HCT116 (cell line): ENCODE measurements around the gene FANCM. TPM values are rescaled to one million over a fixed set of nuclear protein-coding genes. Genes with fewer than 3 reads are reported as not detected.

Source experiments
- ATAC-seq: fragments of 200-7000 bp; cut with Tn5 transposase; 2 replicates; pipeline ENCODE4 v1.9.1; 2020; ENCODE audit warnings: mild to moderate bottlenecking, moderate library complexity
- BruUV-seq: library from RNA; stranded (reverse); fragments of 400-500 nt; replicated peaks from 2 replicates; lab custom pipeline; 2021; lab: Mats Ljungman, UMichigan
- CTCF ChIA-PET: fragments of 300-600 bp; sonication (Branson Sonifier 250); formaldehyde crosslinking; loops from one replicate; lab custom pipeline; 2021; ENCODE audit warnings: antibody characterized with exemption; lab: Charles Lee
- POLR2A ChIA-PET: fragments of 300-600, 350-600 bp; sonication (Branson Sonifier 250); formaldehyde crosslinking; loops from one replicate; lab custom pipeline; 2021; ENCODE audit warnings: antibody characterized with exemption; lab: Charles Lee
- RAD21 ChIA-PET, 2 experiments: fragments of 300-600 bp; sonication (Branson Sonifier 250); formaldehyde crosslinking; loops; one replicate each; lab custom pipeline; 2023; ENCODE audit warnings: low total read pairs in 2 of 2; ENCODE audit not compliant: uncharacterized antibody in 2 of 2, unreplicated experiment in 2 of 2, low non-redundant PET in 1 of 2; lab: Charles Lee
- DNase-seq: peaks from one replicate; pipeline ENCODE4 v3.0.0-alpha.2; 2010; ENCODE audit warnings: low read depth, low spot score
- H2AFZ ChIP-seq: fragments of 200-600 bp; shearing (Covaris generic), sonication (generic); 2 replicates; pipeline ENCODE4 v1.6.1; 2017; ENCODE audit warnings: low read depth, mixed run types, mixed read lengths, antibody characterized with exemption, low read length; ENCODE audit not compliant: poor library complexity, severe bottlenecking
- H3K27ac ChIP-seq: 2 replicates; pipeline ENCODE4 v1.5.1; 2012; ENCODE audit warnings: low read depth, low read length
- H3K27me3 ChIP-seq: fragments of 200-600 bp; sonication (generic); 2 replicates; pipeline ENCODE4 v1.6.1; 2016; ENCODE audit warnings: mixed run types, low read length, mixed read lengths; ENCODE audit not compliant: insufficient read depth
- H3K36me3 ChIP-seq, 2 experiments: fragments of 200-500 bp in 1 of 2; fragments of 200-600 bp in 1 of 2; sonication (Bioruptor generic) in 1 of 2; sonication (generic) in 1 of 2; 2 replicates each; pipeline versions ENCODE4 v1.5.1 to v1.6.1; 2014 to 2016; ENCODE audit warnings: low read length in 2 of 2, inconsistent platforms in 1 of 2, mixed read lengths in 1 of 2, mixed run types in 1 of 2; ENCODE audit not compliant: insufficient read depth in 2 of 2, control insufficient read depth in 1 of 2
- H3K4me1 ChIP-seq, 2 experiments: fragments of 200-600 bp in 1 of 2; sonication (generic) in 1 of 2; 2 replicates each; pipeline versions ENCODE4 v1.5.1 to v1.6.1; 2012 to 2017; ENCODE audit warnings: low read length in 2 of 2, inconsistent platforms in 1 of 2, mild to moderate bottlenecking in 1 of 2, mixed read lengths in 1 of 2, mixed run types in 1 of 2, moderate library complexity in 1 of 2; ENCODE audit not compliant: insufficient read depth in 2 of 2, control insufficient read depth in 1 of 2
- H3K4me2 ChIP-seq: fragments of 200-600 bp; sonication (generic); 2 replicates; pipeline ENCODE4 v1.6.1; 2017; ENCODE audit warnings: mixed run types, low read length, mixed read lengths
- H3K4me3 ChIP-seq, 2 experiments: fragments of 200-600 bp in 1 of 2; sonication (generic) in 1 of 2; replicated peaks in 1 of 2; 2 replicates each; pipeline ENCODE4 v1.5.1; 2011 to 2016; ENCODE audit warnings: low read length in 2 of 2, control low read depth in 1 of 2, low read depth in 1 of 2, mild to moderate bottlenecking in 1 of 2, mixed read lengths in 1 of 2, mixed run types in 1 of 2
- H3K79me2 ChIP-seq: fragments of 200-600 bp; sonication (generic); 2 replicates; pipeline ENCODE4 v1.6.1; 2017; ENCODE audit warnings: mild to moderate bottlenecking, mixed run types, low read length, moderate library complexity, mixed read lengths; ENCODE audit not compliant: insufficient read depth
- H3K9ac ChIP-seq: fragments of 200-600 bp; sonication (generic); 2 replicates; pipeline ENCODE4 v1.6.1; 2016; ENCODE audit warnings: low read length, mixed read lengths
- H3K9me2 ChIP-seq: fragments of 200-600 bp; sonication (generic), shearing (Covaris generic); 2 replicates; pipeline ENCODE4 v1.6.1; 2017; ENCODE audit warnings: mixed run types, mild to moderate bottlenecking, moderate library complexity; ENCODE audit not compliant: insufficient read depth
- H3K9me3 ChIP-seq, 2 experiments: fragments of 200-500 bp in 1 of 2; fragments of 200-600 bp in 1 of 2; sonication (Bioruptor generic) in 1 of 2; sonication (generic) in 1 of 2; 2 replicates each; pipeline ENCODE4 v1.6.1; 2014 to 2017; ENCODE audit warnings: low read length in 2 of 2, mixed read lengths in 2 of 2, inconsistent platforms in 1 of 2, low read depth in 1 of 2, mild to moderate bottlenecking in 1 of 2, mixed run types in 1 of 2, moderate library complexity in 1 of 2; ENCODE audit not compliant: control insufficient read depth in 1 of 2, insufficient read depth in 1 of 2
- H4K20me1 ChIP-seq: fragments of 200-600 bp; sonication (generic), shearing (Covaris generic); 2 replicates; pipeline ENCODE4 v1.6.1; 2017; ENCODE audit warnings: mixed run types, mild to moderate bottlenecking, moderate library complexity; ENCODE audit not compliant: insufficient read depth
- ELF1 ChIP-seq: IDR thresholded peaks from 2 replicates; pipeline ENCODE4 v1.6.1; 2012; ENCODE audit warnings: low read depth, borderline replicate concordance
- SIN3A ChIP-seq: IDR thresholded peaks from 2 replicates; pipeline ENCODE4 v1.6.1; 2012; ENCODE audit warnings: low read depth
- SP1 ChIP-seq: IDR thresholded peaks from 2 replicates; pipeline ENCODE4 v1.6.1; 2012; ENCODE audit warnings: low read depth
- TCF7L2 ChIP-seq: IDR thresholded peaks from 2 replicates; pipeline ENCODE4 v1.7.0; 2011; ENCODE audit warnings: borderline replicate concordance, inconsistent platforms; ENCODE audit not compliant: insufficient read depth, insufficient read length; ENCODE audit errors: extremely low read depth
- intact Hi-C: fragments of 100-400 bp; cut with micrococcal nuclease; formaldehyde crosslinking; loops from 2 replicates; pipeline ENCODE4 v1.10.0; 2022
- total RNA-seq: library from RNA; stranded (reverse); gene quantifications from one replicate; pipeline ENCODE4 v1.2.1, GENCODE V29; 2021; ENCODE audit not compliant: unreplicated experiment
- TF ChIP-seq, protein P1 (sequence below): IDR thresholded peaks from 2 replicates; pipeline ENCODE4 v1.6.1; 2011; ENCODE audit warnings: mild to moderate bottlenecking, low read length, moderate library complexity; ENCODE audit not compliant: insufficient replicate concordance; ENCODE audit errors: extremely low read depth
- TF ChIP-seq, protein P2 (sequence below): IDR thresholded peaks from 2 replicates; pipeline ENCODE4 v1.6.1; 2012

Gene FANCM
- total RNA-seq, 1 experiment from 2014 or later = 10.9 TPM

DNA sequence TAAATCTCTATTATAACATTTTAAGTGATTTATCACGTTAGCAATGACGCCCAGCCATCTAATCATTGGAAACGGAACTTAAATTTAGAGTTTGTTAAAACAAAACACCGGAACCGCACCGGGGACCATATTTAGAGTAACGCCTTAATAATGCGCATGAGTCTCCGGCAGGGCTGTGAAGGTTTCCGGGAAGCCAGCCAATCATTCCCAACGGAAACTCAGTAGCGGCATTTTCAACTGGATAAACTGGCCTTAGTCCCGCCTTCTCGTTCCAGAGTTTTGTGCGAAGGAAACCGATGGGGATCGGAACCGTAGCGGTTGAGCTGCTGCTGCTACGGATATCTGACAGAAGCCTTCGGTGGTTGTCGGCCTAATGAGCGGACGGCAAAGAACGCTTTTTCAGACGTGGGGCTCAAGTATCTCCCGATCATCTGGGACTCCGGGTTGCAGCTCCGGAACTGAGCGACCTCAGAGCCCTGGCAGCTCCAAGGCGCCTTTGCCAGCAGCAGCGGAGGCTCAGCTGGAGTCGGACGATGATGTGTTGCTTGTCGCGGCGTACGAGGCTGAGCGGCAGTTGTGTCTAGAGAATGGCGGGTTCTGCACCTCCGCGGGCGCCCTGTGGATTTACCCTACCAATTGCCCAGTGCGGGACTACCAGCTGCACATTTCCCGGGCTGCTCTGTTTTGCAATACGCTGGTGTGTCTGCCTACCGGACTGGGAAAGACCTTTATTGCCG, at the start of gene FANCM (continued):
- TF ChIP-seq, protein P1, sequence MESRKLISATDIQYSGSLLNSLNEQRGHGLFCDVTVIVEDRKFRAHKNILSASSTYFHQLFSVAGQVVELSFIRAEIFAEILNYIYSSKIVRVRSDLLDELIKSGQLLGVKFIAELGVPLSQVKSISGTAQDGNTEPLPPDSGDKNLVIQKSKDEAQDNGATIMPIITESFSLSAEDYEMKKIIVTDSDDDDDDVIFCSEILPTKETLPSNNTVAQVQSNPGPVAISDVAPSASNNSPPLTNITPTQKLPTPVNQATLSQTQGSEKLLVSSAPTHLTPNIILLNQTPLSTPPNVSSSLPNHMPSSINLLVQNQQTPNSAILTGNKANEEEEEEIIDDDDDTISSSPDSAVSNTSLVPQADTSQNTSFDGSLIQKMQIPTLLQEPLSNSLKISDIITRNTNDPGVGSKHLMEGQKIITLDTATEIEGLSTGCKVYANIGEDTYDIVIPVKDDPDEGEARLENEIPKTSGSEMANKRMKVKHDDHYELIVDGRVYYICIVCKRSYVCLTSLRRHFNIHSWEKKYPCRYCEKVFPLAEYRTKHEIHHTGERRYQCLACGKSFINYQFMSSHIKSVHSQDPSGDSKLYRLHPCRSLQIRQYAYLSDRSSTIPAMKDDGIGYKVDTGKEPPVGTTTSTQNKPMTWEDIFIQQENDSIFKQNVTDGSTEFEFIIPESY = no peak
- TF ChIP-seq ELF1 (peak; percentile 55), SIN3A (peak; percentile 89; the same call in 1 of the 2 replicates), TCF7L2 (no peak)
- TF ChIP-seq, protein P2, sequence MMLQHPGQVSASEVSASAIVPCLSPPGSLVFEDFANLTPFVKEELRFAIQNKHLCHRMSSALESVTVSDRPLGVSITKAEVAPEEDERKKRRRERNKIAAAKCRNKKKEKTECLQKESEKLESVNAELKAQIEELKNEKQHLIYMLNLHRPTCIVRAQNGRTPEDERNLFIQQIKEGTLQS = no peak

DNA sequence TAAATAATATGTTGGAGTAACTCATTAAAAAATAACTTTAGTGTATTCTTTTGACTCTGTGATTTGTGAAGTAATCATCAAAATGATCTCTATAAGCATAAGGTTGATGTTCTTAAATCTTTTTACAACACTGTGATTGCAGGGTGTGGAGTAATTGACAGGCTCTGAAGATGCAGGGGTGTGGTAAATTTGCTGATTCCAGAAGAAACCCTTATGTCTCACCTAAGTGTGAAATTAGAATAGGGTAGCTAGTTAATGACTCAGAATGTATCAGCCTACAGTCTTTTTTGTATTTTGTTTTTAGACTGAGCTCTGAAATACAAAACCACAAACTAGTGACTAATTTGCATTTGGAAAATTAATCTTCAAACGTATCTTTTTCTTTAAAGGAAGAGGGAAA, 45.9 kb upstream of the FANCM start:
- Histone ChIP-seq H4K20me1 (peaks cover 32% of the 10 kb centered on the region; the same call in 1 of the 2 replicates), H3K36me3 (peaks cover 0 to 3% of the 10 kb centered on the region in 2 experiments; a peak in 1 of 4 replicates)
- TF ChIP-seq SP1 = no peak
- TF ChIP-seq, all 23 proteins: peak for 0
- intact Hi-C loops = loop anchor here (5.0 kb wide), 1 partner anchor 42 kb away; the partner anchor contains the start of gene FKBP3
- Histone ChIP-seq H3K27ac (no peak overlapping the region), H3K4me2 (no peak overlapping the region), H3K4me1 (peaks cover 0 to 11% of the 10 kb centered on the region in 2 experiments; a peak in 2 of 4 replicates), H3K9me3 (no peaks in the 10 kb centered on the region), H3K79me2 (peaks cover 100% of the 10 kb centered on the region), H3K27me3 (no peaks in the 10 kb centered on the region), H2AFZ (no peak overlapping the region), H3K9ac (no peak overlapping the region), H3K9me2 (no peaks in the 10 kb centered on the region), H3K4me3 (no peak overlapping the region)
- no TSS peak for BruUV-seq
- CTCF ChIA-PET = no interaction called here
- POLR2A ChIA-PET = no interaction called here
- RAD21 ChIA-PET = no interaction called here
- ATAC-seq (no peak), DNase-seq (no peak)
